PFSK-1 (cell line): ENCODE results near the gene UBASH3A.
A peak's percentile ranks its signal among the peaks of the same experiment; 100 is the strongest.

Experiments used
- POLR2AphosphoS5 ChIP-seq: IDR thresholded peaks from 2 replicates; pipeline ENCODE4 v1.6.1; 2012; ENCODE audit warnings: low read depth, mild to moderate bottlenecking, control low read depth, low read length, moderate library complexity
- REST ChIP-seq, 2 experiments: IDR thresholded peaks; 2 replicates each; pipeline versions ENCODE4 v1.6.1 to v1.8.0; 2011 to 2012; ENCODE audit warnings: low read depth in 2 of 2, low read length in 2 of 2, control low read depth in 1 of 2, inconsistent platforms in 1 of 2, mild to moderate bottlenecking in 1 of 2, moderate library complexity in 1 of 2; ENCODE audit not compliant: insufficient read depth in 1 of 2
- SIN3A ChIP-seq: IDR thresholded peaks from 2 replicates; pipeline ENCODE4 v1.6.1; 2012; ENCODE audit warnings: mild to moderate bottlenecking, low read length, moderate library complexity, borderline replicate concordance; ENCODE audit not compliant: insufficient read depth
- TAF1 ChIP-seq: IDR thresholded peaks from 2 replicates; pipeline ENCODE4 v1.6.1; 2012; ENCODE audit warnings: low read length, control low read depth, borderline replicate concordance; ENCODE audit not compliant: insufficient read depth

- no peak for TF ChIP-seq TAF1
- TF ChIP-seq REST (IDR thresholded peaks at IDR 0.05; ENCODE audit: insufficient read depth in 1 of 2, low read depth in 2 of 2, low read length in 2 of 2) = no peak
- TF ChIP-seq POLR2AphosphoS5 = no peak
- TF ChIP-seq SIN3A = peak; percentile 57; the same call in 1 of the 2 replicates
Observed at GRCh38 chr21:42453224-42453985, 49.7 kb downstream of the UBASH3A start.
